ENCODE data around the gene TAP1. TPM values are rescaled to one million over a fixed set of nuclear protein-coding genes. Genes with fewer than 3 reads are reported as not detected.

The TAP1 gene
- total RNA-seq = 12.8 TPM

GRCh38 chr6:32853541-32854375 lies at the start of gene TAP1, which contains the start of gene PSMB9:
TAP1 (minus strand) TSS chr6:32853704; CDS start chr6:32853636, 68 bp downstream.
PSMB9 (plus strand) TSS chr6:32854192; CDS start chr6:32854230, 38 bp downstream.

GRCh38 chr6:32843979-32844838 lies 9.3 kb downstream of the TAP1 start, which contains the start of gene PSMB8:
PSMB8 (minus strand) TSS chr6:32844047; CDS start chr6:32843996, 51 bp downstream.

GRCh38 chr6:32838114-32838958 lies 15.2 kb downstream of the TAP1 start, which contains the start of gene TAP2:
TAP2 (minus strand) TSS chr6:32838739; CDS start chr6:32838233, 506 bp downstream.

GRCh38 chr6:32816746-32817204 lies 36.7 kb downstream of the TAP1 start, which contains the start of gene HLA-DOB:
HLA-DOB (minus strand) TSS chr6:32817002; CDS start chr6:32816951, 51 bp downstream.

Other genes with a start within 250 kb of the TAP1 start
- 0.38 TPM for gene HLA-DQA1, start 216.3 kb downstream of the TAP1 start, total RNA-seq
- gene HLA-DQB1, start 187.0 kb downstream of the TAP1 start, total RNA-seq = 0.27 TPM
- not detected for gene HLA-DQA2, start 112.3 kb downstream of the TAP1 start, total RNA-seq
- not detected for gene HLA-DQB2, start 90.2 kb downstream of the TAP1 start, total RNA-seq
- not detected for gene HLA-DOB, start 36.7 kb downstream of the TAP1 start, total RNA-seq
- 6.2 TPM for gene TAP2, start 15.0 kb downstream of the TAP1 start, total RNA-seq
- 10.6 TPM for gene PSMB8, start 9.7 kb downstream of the TAP1 start, total RNA-seq
- gene PSMB9, start 488 bp upstream of the TAP1 start, total RNA-seq = 4.0 TPM
- 4.9 TPM for gene HLA-DMB, start 87.3 kb upstream of the TAP1 start, total RNA-seq
- gene HLA-DMA, start 99.4 kb upstream of the TAP1 start, total RNA-seq = 2.6 TPM
- 125 TPM for gene BRD2, start 114.9 kb upstream of the TAP1 start, total RNA-seq
- 0.71 TPM for gene HLA-DOA, start 155.9 kb upstream of the TAP1 start, total RNA-seq
- 7.6 TPM for gene HLA-DPA1, start 219.9 kb upstream of the TAP1 start, total RNA-seq
- 6.7 TPM for gene HLA-DPB1, start 222.3 kb upstream of the TAP1 start, total RNA-seq

All from camera-type eye (tissue), 1 donor.